IPS-15b (cell line): ENCODE data around the gene DIP2C.

Source experiments
- H3K27me3 ChIP-seq: one replicate; pipeline ENCODE4 v1.6.1; 2013; ENCODE audit warnings: low read length; ENCODE audit not compliant: control insufficient read depth, insufficient read depth
- H3K36me3 ChIP-seq: one replicate; pipeline ENCODE4 v1.6.1; 2013; ENCODE audit warnings: low read length; ENCODE audit not compliant: control insufficient read depth, insufficient read depth
- H3K4me1 ChIP-seq: one replicate; pipeline ENCODE4 v1.6.1; 2013; ENCODE audit warnings: mild to moderate bottlenecking, low read length; ENCODE audit not compliant: control insufficient read depth, insufficient read depth
- H3K4me3 ChIP-seq: one replicate; pipeline ENCODE4 v1.5.1; 2013; ENCODE audit warnings: low read depth, low read length
- H3K9ac ChIP-seq: one replicate; pipeline ENCODE4 v1.6.1; 2013; ENCODE audit warnings: low read depth, mild to moderate bottlenecking, low read length
- H3K9me3 ChIP-seq: one replicate; pipeline ENCODE4 v1.6.1; 2013; ENCODE audit warnings: mild to moderate bottlenecking, low read length; ENCODE audit not compliant: control insufficient read depth, insufficient read depth

Gene DIP2C

GRCh38 chr10:341081-341740 lies 348.3 kb downstream of the DIP2C start:
- H3K27me3 ChIP-seq = no peaks in the 10 kb centered on the region
- no peaks in the 10 kb centered on the region for H3K9me3 ChIP-seq
- H3K9ac ChIP-seq = no peak overlapping the region
- no peak overlapping the region for H3K4me3 ChIP-seq
- no peaks in the 10 kb centered on the region for H3K4me1 ChIP-seq
- peaks cover 2% of the 10 kb centered on the region for H3K36me3 ChIP-seq

- Histone ChIP-seq H3K36me3 (peaks cover 2% of the 10 kb centered on the region), H3K4me3 (no peak overlapping the region), H3K9me3 (no peaks in the 10 kb centered on the region), H3K4me1 (no peaks in the 10 kb centered on the region), H3K27me3 (no peaks in the 10 kb centered on the region), H3K9ac (no peak overlapping the region)
Observed at GRCh38 chr10:340646-341045, 348.8 kb downstream of the DIP2C start.

- Histone ChIP-seq H3K4me3 (no peak overlapping the region), H3K9ac (no peak overlapping the region), H3K27me3 (no peaks in the 10 kb centered on the region), H3K4me1 (no peaks in the 10 kb centered on the region), H3K9me3 (no peaks in the 10 kb centered on the region), H3K36me3 (peaks cover 2% of the 10 kb centered on the region)
Observed at GRCh38 chr10:339038-339391, 350.5 kb downstream of the DIP2C start.

GRCh38 chr10:338171-339037 lies 351.1 kb downstream of the DIP2C start:
- H3K9ac ChIP-seq = no peak overlapping the region
- no peaks in the 10 kb centered on the region for H3K4me1 ChIP-seq
- no peak overlapping the region for H3K4me3 ChIP-seq
- peaks cover 2% of the 10 kb centered on the region for H3K36me3 ChIP-seq
- H3K9me3 ChIP-seq = no peaks in the 10 kb centered on the region
- no peaks in the 10 kb centered on the region for H3K27me3 ChIP-seq

GRCh38 chr10:336247-336646 lies 353.2 kb downstream of the DIP2C start:
- H3K4me3 ChIP-seq = no peak overlapping the region
- peaks cover 2% of the 10 kb centered on the region for H3K36me3 ChIP-seq
- no peak overlapping the region for H3K9ac ChIP-seq
- no peaks in the 10 kb centered on the region for H3K4me1 ChIP-seq
- no peaks in the 10 kb centered on the region for H3K9me3 ChIP-seq
- no peaks in the 10 kb centered on the region for H3K27me3 ChIP-seq

GRCh38 chr10:335151-335800 lies 354.2 kb downstream of the DIP2C start:
- Histone ChIP-seq H3K36me3 (peaks cover 2% of the 10 kb centered on the region), H3K9ac (no peak overlapping the region), H3K4me1 (no peaks in the 10 kb centered on the region), H3K4me3 (no peak overlapping the region), H3K27me3 (no peaks in the 10 kb centered on the region), H3K9me3 (no peaks in the 10 kb centered on the region)

GRCh38 chr10:331186-331585 lies 358.3 kb downstream of the DIP2C start:
- H3K4me3 ChIP-seq = no peak overlapping the region
- H3K4me1 ChIP-seq = no peaks in the 10 kb centered on the region
- no peak overlapping the region for H3K9ac ChIP-seq
- H3K27me3 ChIP-seq = no peaks in the 10 kb centered on the region
- H3K9me3 ChIP-seq = no peaks in the 10 kb centered on the region
- no peaks in the 10 kb centered on the region for H3K36me3 ChIP-seq

- no peak overlapping the region for H3K4me3 ChIP-seq
- H3K9ac ChIP-seq = no peak overlapping the region
- H3K4me1 ChIP-seq = no peaks in the 10 kb centered on the region
- H3K9me3 ChIP-seq = no peaks in the 10 kb centered on the region
- H3K36me3 ChIP-seq = no peaks in the 10 kb centered on the region
- H3K27me3 ChIP-seq = no peaks in the 10 kb centered on the region
Observed at GRCh38 chr10:329361-330099, 359.9 kb downstream of the DIP2C start.

GRCh38 chr10:327889-328852 lies 361.3 kb downstream of the DIP2C start:
- H3K9me3 ChIP-seq = no peaks in the 10 kb centered on the region
- H3K9ac ChIP-seq = no peak overlapping the region
- H3K36me3 ChIP-seq = no peaks in the 10 kb centered on the region
- no peaks in the 10 kb centered on the region for H3K27me3 ChIP-seq
- H3K4me3 ChIP-seq = no peak overlapping the region
- H3K4me1 ChIP-seq = no peaks in the 10 kb centered on the region

GRCh38 chr10:326894-327635 lies 362.4 kb downstream of the DIP2C start:
- no peaks in the 10 kb centered on the region for H3K27me3 ChIP-seq
- no peak overlapping the region for H3K9ac ChIP-seq
- no peak overlapping the region for H3K4me3 ChIP-seq
- H3K36me3 ChIP-seq = no peaks in the 10 kb centered on the region
- no peaks in the 10 kb centered on the region for H3K9me3 ChIP-seq
- no peaks in the 10 kb centered on the region for H3K4me1 ChIP-seq
